Activated CD8-positive, alpha-beta T cell treated with anti-CD3 and anti-CD28 coated beads for 36 hours (primary cell): ENCODE results near the gene TMED1. TPM values are rescaled to one million over a fixed set of nuclear protein-coding genes. Genes with fewer than 3 reads are reported as not detected.

Experiments used
- ATAC-seq: fragments of 200-7000 bp; cut with Tn5 transposase; one replicate; pipeline ENCODE4 v1.10.0; 2021; ENCODE audit warnings: mild to moderate bottlenecking, moderate library complexity
- CTCF ChIA-PET: fragments of 350-600 bp; sonication (Branson Sonifier 250); formaldehyde crosslinking; loops from one replicate; lab custom pipeline; 2021; ENCODE audit warnings: antibody characterized with exemption; lab: Charles Lee
- POLR2A ChIA-PET: fragments of 350-600 bp; sonication (Branson Sonifier 250); formaldehyde crosslinking; loops from one replicate; lab custom pipeline; 2021; ENCODE audit warnings: antibody characterized with exemption; lab: Charles Lee
- DNase-seq: peaks from one replicate; pipeline ENCODE4 v3.0.0-alpha.2; 2020
- H3K27ac Mint-ChIP-seq: one replicate; pipeline ENCODE4 v1.8.0; 2021; ENCODE audit warnings: mild to moderate bottlenecking, mixed read lengths
- H3K27me3 Mint-ChIP-seq: one replicate; pipeline ENCODE4 v1.8.0; 2021; ENCODE audit warnings: mixed read lengths
- H3K36me3 Mint-ChIP-seq: one replicate; pipeline ENCODE4 v1.8.0; 2021; ENCODE audit warnings: low read depth, mixed read lengths
- H3K4me1 Mint-ChIP-seq: one replicate; pipeline ENCODE4 v1.8.0; 2021; ENCODE audit warnings: low read depth, mixed read lengths
- H3K4me3 Mint-ChIP-seq: one replicate; pipeline ENCODE4 v1.8.0; 2021; ENCODE audit warnings: mild to moderate bottlenecking, moderate library complexity, mixed read lengths
- H3K9me3 Mint-ChIP-seq: one replicate; pipeline ENCODE4 v1.8.0; 2021; ENCODE audit warnings: mixed read lengths
- intact Hi-C: fragments of 100-400 bp; cut with micrococcal nuclease; formaldehyde crosslinking; loops from one replicate; pipeline ENCODE4 v1.10.0; 2022
- total RNA-seq, 2 experiments: library from RNA; stranded (reverse); gene quantifications; one replicate each; pipeline ENCODE4 v1.2.3, GENCODE V29; 2021
- TF ChIP-seq, protein P1 (sequence below): fragments of 200-600 bp; IDR thresholded peaks from one replicate; pipeline ENCODE4 v1.8.0; 2022; ENCODE audit warnings: antibody characterized with exemption, mild to moderate bottlenecking

TMED1 gene
- total RNA-seq, 2 experiments from 2014 or later: 12.9 to 15.0 TPM

DNA sequence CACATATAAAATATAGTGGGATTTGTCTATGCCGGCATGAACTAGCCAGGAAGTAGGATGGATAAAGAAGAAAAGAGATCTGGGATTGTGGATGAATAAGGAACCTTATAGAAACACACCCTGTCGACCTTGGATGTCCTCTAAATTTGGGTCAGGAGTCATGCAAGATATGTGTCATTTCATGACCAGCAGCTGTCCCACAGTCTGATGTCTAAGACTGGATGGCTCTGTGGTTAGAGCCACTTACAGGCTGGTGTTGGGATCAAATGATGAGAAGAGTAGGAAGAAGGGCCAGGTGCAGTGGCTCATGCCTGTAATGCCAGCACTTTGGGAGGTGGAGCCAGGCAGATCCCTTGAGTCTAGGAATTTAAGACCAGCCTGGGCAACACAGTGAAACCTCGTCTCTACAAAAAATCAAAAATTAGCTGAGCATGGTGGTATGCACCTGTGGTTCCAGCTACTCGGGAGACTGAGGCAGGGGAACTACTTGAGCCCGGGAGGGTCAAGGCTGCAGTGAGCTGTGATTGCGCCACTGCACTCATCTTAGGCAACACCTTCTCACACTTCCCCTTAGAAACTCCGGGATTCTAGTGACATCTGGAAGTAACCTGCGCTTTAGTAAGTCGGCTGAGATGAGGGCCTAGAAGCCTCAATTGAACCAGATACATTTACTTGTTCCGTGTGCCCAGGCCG is 30.8 kb downstream of the TMED1 start:
- no peak for DNase-seq
- H3K4me1 Mint-ChIP-seq: peaks cover 16% of the 10 kb centered on the region
- H3K36me3 Mint-ChIP-seq: peaks cover 33% of the 10 kb centered on the region
- no peak for ATAC-seq
- intact Hi-C loops: no loop called here
- H3K27me3 Mint-ChIP-seq: no peaks in the 10 kb centered on the region
- TF ChIP-seq, protein P1, sequence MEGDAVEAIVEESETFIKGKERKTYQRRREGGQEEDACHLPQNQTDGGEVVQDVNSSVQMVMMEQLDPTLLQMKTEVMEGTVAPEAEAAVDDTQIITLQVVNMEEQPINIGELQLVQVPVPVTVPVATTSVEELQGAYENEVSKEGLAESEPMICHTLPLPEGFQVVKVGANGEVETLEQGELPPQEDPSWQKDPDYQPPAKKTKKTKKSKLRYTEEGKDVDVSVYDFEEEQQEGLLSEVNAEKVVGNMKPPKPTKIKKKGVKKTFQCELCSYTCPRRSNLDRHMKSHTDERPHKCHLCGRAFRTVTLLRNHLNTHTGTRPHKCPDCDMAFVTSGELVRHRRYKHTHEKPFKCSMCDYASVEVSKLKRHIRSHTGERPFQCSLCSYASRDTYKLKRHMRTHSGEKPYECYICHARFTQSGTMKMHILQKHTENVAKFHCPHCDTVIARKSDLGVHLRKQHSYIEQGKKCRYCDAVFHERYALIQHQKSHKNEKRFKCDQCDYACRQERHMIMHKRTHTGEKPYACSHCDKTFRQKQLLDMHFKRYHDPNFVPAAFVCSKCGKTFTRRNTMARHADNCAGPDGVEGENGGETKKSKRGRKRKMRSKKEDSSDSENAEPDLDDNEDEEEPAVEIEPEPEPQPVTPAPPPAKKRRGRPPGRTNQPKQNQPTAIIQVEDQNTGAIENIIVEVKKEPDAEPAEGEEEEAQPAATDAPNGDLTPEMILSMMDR: no peak
- H3K9me3 Mint-ChIP-seq: no peaks in the 10 kb centered on the region
- no peak overlapping the region for H3K4me3 Mint-ChIP-seq
- POLR2A ChIA-PET: no interaction called here
- H3K27ac Mint-ChIP-seq: peak overlapping the region; percentile 22
- CTCF ChIA-PET: interaction anchor here (1.4 to 2.0 kb wide), 3 partner anchors 15 to 333 kb away, joined by 3 to 6 read pairs (median 3); partner anchors contain the start of gene DNM2

DNA sequence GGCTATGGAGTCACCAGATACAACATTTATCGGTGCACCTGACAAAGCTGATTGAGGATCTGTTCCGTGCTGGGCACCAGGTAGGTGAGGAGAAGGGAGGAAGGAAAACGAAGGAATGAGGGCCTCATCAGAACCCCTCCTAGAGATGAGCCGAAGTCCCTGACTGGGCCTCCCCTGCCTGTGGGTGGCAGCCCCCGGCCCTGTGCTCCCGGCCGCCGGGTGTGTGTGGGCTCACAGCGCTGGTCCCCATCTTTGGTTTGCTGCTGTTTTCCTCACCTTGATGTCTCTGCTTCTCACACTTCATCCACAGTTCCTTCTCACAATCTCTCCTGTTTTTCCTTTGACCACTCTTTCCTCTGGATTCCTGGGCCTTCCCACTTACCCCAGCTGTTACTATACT is 32.8 kb downstream of the TMED1 start:
- no peak overlapping the region for H3K27ac Mint-ChIP-seq
- ATAC-seq: no peak
- no peak overlapping the region for H3K4me3 Mint-ChIP-seq

DNA sequence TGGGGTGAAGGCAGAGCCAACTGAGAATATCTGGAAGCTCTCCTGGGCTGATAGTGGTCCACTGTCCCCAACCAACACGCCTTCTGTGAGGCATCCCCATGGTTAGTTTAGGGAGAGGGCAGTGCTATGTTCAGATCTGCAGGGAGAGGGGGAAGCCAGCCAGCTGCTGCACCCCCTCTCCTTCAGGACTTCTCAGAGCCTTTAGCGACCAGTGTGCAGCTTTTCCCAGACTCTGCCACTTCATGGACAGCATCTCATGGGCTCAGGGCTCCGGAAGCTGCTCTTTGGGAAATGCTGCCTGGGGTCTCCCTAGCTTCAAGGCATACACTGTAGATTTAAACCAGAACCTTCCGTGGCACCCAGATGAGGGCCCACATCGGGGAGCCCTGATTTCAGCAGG is 33.5 kb downstream of the TMED1 start:
- CTCF ChIA-PET: interaction anchor here (1.1 kb wide), 1 partner anchor 56 kb away, joined by 3 read pairs; no protein-coding TSS in a partner anchor
- TF ChIP-seq, protein P1: no peak
- DNase-seq: no peak
- peaks cover 23% of the 10 kb centered on the region for H3K4me1 Mint-ChIP-seq
- peaks cover 34% of the 10 kb centered on the region for H3K36me3 Mint-ChIP-seq
- H3K9me3 Mint-ChIP-seq: no peaks in the 10 kb centered on the region
- no peak overlapping the region for H3K4me3 Mint-ChIP-seq
- H3K27me3 Mint-ChIP-seq: no peaks in the 10 kb centered on the region
- no peak for ATAC-seq
- H3K27ac Mint-ChIP-seq: peak overlapping the region; percentile 55
- intact Hi-C loops: no loop called here
- POLR2A ChIA-PET: interaction anchor here (1.8 kb wide), 1 partner anchor 34 kb away, joined by 6 read pairs; the partner anchor contains the start of gene TMED1

More for the DNA sequence above, 32.8 kb downstream of the TMED1 start:
- peaks cover 18% of the 10 kb centered on the region for H3K4me1 Mint-ChIP-seq
- no peaks in the 10 kb centered on the region for H3K9me3 Mint-ChIP-seq
- peaks cover 34% of the 10 kb centered on the region for H3K36me3 Mint-ChIP-seq
- ChIA-PET CTCF (interaction anchor here (0.9 to 1.2 kb wide), 2 partner anchors 61 to 86 kb away, joined by 4 to 5 read pairs; partner anchors contain the start of gene DNM2), POLR2A (interaction anchor here (0.5 to 1.8 kb wide), 3 partner anchors 33 to 80 kb away, joined by 3 to 6 read pairs (median 3); partner anchors contain the start of gene TMED1)
- intact Hi-C loops: no loop called here
- no peak for DNase-seq
- H3K27me3 Mint-ChIP-seq: no peaks in the 10 kb centered on the region
- TF ChIP-seq, protein P1: no peak

DNA sequence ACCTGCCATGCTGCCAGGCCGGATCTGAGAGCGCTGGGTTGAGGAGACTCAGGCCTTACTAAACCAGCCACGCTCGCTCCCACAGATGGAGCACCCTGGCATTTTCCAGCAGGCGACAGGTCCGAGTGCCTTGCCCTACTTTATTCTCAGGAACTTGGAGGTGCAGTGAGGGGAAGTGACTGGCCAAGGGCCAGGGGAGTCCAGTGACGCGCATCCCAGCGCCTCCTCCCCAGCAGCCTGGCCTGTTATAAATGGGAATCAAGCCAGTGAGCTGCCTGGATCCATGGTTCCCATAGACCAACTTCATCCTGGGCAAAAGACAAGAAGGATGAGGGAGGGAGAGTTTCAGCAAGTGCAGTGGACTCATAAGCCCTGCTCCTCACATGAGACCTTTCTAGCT is 35.5 kb downstream of the TMED1 start:
- H3K4me1 Mint-ChIP-seq: peaks cover 32% of the 10 kb centered on the region
- H3K27ac Mint-ChIP-seq: peak overlapping the region; percentile 73
- ATAC-seq (no peak), DNase-seq (no peak)
- H3K36me3 Mint-ChIP-seq: peaks cover 36% of the 10 kb centered on the region
- intact Hi-C loops: no loop called here
- ChIA-PET POLR2A (no interaction called here), CTCF (interaction anchor here (1.8 kb wide), 1 partner anchor 83 kb away, joined by 7 read pairs; the partner anchor contains the start of gene DNM2)
- H3K27me3 Mint-ChIP-seq: no peaks in the 10 kb centered on the region
- TF ChIP-seq, protein P1: no peak
- H3K4me3 Mint-ChIP-seq: no peak overlapping the region
- no peaks in the 10 kb centered on the region for H3K9me3 Mint-ChIP-seq
